ENCODE data around the gene HHATL. TPM values are rescaled to one million over a fixed set of nuclear protein-coding genes. Genes with fewer than 3 reads are reported as not detected.

Gene HHATL
- total and polyA plus RNA-seq, 4 donors: 0.17 TPM; not detected in 3

- no peak for TF ChIP-seq REST (IDR thresholded peaks at IDR 0.05)
- TF ChIP-seq ZBTB33 (IDR thresholded peaks at IDR 0.05): no peak
- TF ChIP-seq NR2F2 (IDR thresholded peaks at IDR 0.05): no peak
Observed at GRCh38 chr3:42710323-42711021, 7.9 kb upstream of the HHATL start (continued).

DNA sequence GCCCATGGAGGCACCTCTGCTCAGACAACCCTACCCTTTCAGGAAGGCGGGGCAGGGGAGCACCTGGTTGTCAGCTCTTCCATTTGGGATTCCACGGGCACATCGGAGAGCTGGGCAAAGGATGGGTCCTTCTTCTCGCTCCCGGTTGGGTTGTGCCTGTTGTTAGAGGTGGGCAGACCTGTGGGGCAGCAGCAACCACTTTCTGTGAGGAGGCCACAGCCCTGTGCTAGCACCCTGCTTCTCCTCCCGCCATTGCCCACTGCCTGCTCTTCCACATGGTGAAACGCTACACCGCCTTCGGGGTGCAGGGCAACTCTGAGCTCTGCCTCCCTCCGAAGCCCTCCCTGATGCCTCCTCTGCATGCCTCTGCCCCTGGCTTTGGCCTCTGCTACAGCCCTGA, 7.0 kb upstream of the HHATL start:
- no peak for DNase-seq (ENCODE audit: low spot score)
- 94% methylated on average over 10 of the region's 10 CpGs for WGBS
- Histone ChIP-seq H3K27ac (ENCODE audit: low read depth in 1 of 2, low read length in 2 of 2) (no peak overlapping the region), H3K4me1 (ENCODE audit: control insufficient read depth in 4 of 4, insufficient read depth in 4 of 4, low read length in 3 of 4) (no peaks in the 10 kb centered on the region), H3K27me3 (ENCODE audit: control insufficient read depth in 4 of 4, insufficient read depth in 4 of 4, low read length in 3 of 4) (no peaks in the 10 kb centered on the region), H3K36me3 (ENCODE audit: control insufficient read depth in 4 of 4, insufficient read depth in 3 of 4, low read depth in 1 of 4, low read length in 3 of 4) (no peaks in the 10 kb centered on the region), H3K4me3 (ENCODE audit: low read depth in 1 of 3, low read length in 3 of 3) (no peak overlapping the region), H3K9ac (ENCODE audit: low read depth in 1 of 2, low read length in 2 of 2) (no peak overlapping the region), H3K9me3 (ENCODE audit: control insufficient read depth in 4 of 4, low read length in 3 of 4) (no peaks in the 10 kb centered on the region)
- TF ChIP-seq RXRA (IDR thresholded peaks at IDR 0.05): no peak
- no peak for TF ChIP-seq GABPA (IDR thresholded peaks at IDR 0.05 in 1 of 2, conservative IDR thresholded peaks at IDR 0.05 in 1 of 2)
- no peak for TF ChIP-seq ZBTB33 (IDR thresholded peaks at IDR 0.05)
- no peak for TF ChIP-seq NR2F2 (IDR thresholded peaks at IDR 0.05)
- TF ChIP-seq EGR1 (IDR thresholded peaks at IDR 0.05; ENCODE audit: low read depth in 2 of 2): no peak
- TF ChIP-seq MAX (IDR thresholded peaks at IDR 0.05): no peak
- no peak for TF ChIP-seq RAD21 (IDR thresholded peaks at IDR 0.05)
- TF ChIP-seq HNF4A (conservative IDR thresholded peaks at IDR 0.05): no peak
- TF ChIP-seq FOXA2 (IDR thresholded peaks at IDR 0.05): no peak
- TF ChIP-seq JUND (IDR thresholded peaks at IDR 0.05): no peak
- no peak for TF ChIP-seq TAF1 (conservative IDR thresholded peaks at IDR 0.05)
- TF ChIP-seq, protein P1, sequence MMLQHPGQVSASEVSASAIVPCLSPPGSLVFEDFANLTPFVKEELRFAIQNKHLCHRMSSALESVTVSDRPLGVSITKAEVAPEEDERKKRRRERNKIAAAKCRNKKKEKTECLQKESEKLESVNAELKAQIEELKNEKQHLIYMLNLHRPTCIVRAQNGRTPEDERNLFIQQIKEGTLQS (IDR thresholded peaks at IDR 0.05): no peak
- no peak for TF ChIP-seq HNF4G (IDR thresholded peaks at IDR 0.05)
- no peak for TF ChIP-seq REST (IDR thresholded peaks at IDR 0.05)
- TF ChIP-seq FOXA1 (IDR thresholded peaks at IDR 0.05): no peak
- no peak for TF ChIP-seq SP1 (IDR thresholded peaks at IDR 0.05)
- TF ChIP-seq YY1 (IDR thresholded peaks at IDR 0.05): no peak
- TF ChIP-seq, protein P2, sequence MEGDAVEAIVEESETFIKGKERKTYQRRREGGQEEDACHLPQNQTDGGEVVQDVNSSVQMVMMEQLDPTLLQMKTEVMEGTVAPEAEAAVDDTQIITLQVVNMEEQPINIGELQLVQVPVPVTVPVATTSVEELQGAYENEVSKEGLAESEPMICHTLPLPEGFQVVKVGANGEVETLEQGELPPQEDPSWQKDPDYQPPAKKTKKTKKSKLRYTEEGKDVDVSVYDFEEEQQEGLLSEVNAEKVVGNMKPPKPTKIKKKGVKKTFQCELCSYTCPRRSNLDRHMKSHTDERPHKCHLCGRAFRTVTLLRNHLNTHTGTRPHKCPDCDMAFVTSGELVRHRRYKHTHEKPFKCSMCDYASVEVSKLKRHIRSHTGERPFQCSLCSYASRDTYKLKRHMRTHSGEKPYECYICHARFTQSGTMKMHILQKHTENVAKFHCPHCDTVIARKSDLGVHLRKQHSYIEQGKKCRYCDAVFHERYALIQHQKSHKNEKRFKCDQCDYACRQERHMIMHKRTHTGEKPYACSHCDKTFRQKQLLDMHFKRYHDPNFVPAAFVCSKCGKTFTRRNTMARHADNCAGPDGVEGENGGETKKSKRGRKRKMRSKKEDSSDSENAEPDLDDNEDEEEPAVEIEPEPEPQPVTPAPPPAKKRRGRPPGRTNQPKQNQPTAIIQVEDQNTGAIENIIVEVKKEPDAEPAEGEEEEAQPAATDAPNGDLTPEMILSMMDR (IDR thresholded peaks at IDR 0.05; ENCODE audit: low read depth, low read length, missing input control): no peak

Data from liver (tissue), 9 donors.